ENCODE data around the gene SRRM5. TPM values are rescaled to one million over a fixed set of nuclear protein-coding genes. Genes with fewer than 3 reads are reported as not detected.
"Not testable (repeated sequence)": the region's sequence is repeated elsewhere in the genome, so short reads cannot be mapped to it uniquely, and the experiment has no call there.

Gene SRRM5
- total RNA-seq, 2 experiments from 2014 or later = 0.37 to 0.74 TPM

DNA sequence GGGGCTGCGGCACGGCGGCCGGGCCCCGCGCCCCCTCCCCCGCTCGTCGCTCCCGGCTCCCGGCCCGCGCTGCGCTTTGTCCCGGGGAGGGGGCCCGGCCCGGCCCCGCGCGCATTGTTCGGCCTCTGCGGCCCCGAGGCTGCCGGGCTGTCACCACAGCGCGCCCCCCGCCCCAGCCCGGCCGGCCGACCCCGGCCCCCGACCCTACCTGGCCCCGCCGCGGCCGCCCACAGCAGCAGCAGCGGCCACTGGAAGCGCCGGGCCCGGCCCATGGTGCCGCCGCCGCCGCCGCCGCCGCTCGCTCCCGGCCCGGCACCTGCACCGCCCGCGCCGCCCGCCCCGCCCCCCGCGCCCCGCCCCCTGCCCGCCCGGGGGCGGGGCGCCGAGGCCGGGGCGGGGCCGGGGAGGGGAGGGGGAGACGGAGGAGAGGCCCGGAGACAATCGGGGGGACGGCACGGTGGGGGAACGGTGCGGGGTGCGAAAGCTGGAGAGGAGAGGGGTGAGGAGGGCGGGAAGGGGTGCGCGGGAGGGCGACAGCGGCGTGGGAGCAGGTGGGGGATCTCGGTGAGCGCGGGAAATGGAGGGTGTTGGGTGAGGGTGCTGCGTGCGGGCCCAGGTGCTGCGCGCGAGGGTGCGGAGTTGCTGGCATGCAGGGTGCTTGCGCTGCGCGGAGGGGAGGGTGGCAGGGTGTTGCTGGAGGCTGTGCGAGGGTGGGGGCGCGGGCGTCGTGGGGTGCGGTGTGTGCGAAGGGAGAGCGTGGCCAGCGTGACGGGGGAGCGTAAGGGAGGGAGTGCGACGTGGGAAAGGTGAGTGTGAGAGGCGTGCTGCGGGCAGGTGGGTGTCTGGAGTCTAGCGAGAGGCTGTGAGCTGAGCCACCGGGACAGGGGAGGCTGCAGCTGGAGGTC lies 27.9 kb downstream of the SRRM5 start, which contains the start of gene CADM4:
Gene CADM4 (minus strand): TSS at position 332 of the 905 bp plus-strand sequence. CDS start 60 bp downstream, at position 272.
- Mint-ChIP-seq H3K27ac (no peak within 1 kb of the TSS), H3K9me3 (ENCODE audit: low read depth) (no peaks in the 10 kb centered on the region), H3K4me1 (peaks cover 14% of the 10 kb centered on the region), H3K4me3 (peak within 1 kb of the TSS; percentile 65), H3K27me3 (peaks cover 26% of the 10 kb centered on the region), H3K36me3 (ENCODE audit: low read depth) (no peaks in the 10 kb centered on the region)
- CTCF ChIA-PET = no interaction called here
- DNase-seq = peak; percentile 65
- POLR2A ChIA-PET = no interaction called here
- peak; percentile 81 for ATAC-seq
- intact Hi-C loops (cut with DNase I, micrococcal nuclease) = loop anchor here (1.0 to 5.0 kb wide), 5 partner anchors 15 to 192 kb away; no protein-coding TSS in a partner anchor

DNA sequence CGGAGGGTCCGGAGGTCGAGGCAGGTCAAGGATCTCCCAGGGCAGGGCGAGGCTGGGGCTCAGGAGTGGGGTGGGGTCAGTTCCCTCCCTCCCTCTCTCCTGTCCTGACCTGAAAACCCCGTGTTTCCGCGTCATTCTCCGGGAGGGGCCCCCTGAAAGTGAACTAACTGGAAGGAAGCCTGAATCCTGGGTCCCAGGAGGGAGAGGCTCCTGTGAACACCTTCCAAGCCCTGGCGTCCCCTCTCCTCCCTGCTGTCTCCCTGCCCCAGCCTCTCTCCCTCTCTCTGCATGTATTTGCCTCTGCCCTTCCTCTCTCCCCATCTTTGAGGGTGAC lies 28.5 kb downstream of the SRRM5 start:
- intact Hi-C loops (cut with DNase I, micrococcal nuclease) = loop anchor here in 1 of 2 experiments (5.0 kb wide), 1 partner anchor 193 kb away; no protein-coding TSS in a partner anchor
- H3K36me3 Mint-ChIP-seq (ENCODE audit: low read depth) = no peaks in the 10 kb centered on the region
- peaks cover 26% of the 10 kb centered on the region for H3K27me3 Mint-ChIP-seq
- peak overlapping the region; percentile 65 for H3K4me3 Mint-ChIP-seq
- H3K27ac Mint-ChIP-seq = no peak overlapping the region
- ATAC-seq (no peak), DNase-seq (no peak)
- H3K9me3 Mint-ChIP-seq (ENCODE audit: low read depth) = no peaks in the 10 kb centered on the region
- POLR2A ChIA-PET = no interaction called here
- peaks cover 14% of the 10 kb centered on the region for H3K4me1 Mint-ChIP-seq
- CTCF ChIA-PET = no interaction called here

DNA sequence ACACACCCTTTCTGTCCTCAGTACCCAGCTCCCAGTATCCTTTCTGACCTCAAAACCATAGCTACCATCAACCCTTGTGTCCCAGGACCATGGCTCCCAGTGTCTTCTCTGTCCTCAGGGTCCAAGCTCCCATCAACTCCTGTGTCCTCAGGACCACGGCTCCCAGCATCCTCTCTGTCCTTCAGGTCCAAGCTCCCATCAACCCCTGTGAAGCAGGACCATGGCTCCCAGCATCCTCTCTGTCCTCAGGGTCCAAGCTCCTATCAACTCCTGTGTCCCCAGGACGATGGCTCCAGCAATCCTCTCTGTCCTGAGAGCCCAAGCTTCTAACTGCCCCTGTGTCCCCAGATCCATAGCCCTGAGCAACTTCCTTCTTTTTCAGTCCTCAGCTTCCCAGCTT lies 29.4 kb downstream of the SRRM5 start:
- H3K4me3 Mint-ChIP-seq = no peak overlapping the region
- ChIA-PET CTCF (interaction anchor here (0.6 to 2.0 kb wide), 5 partner anchors 24 to 1134 kb away, joined by 3 to 7 read pairs (median 4); partner anchors contain the start of gene IRGQ), POLR2A (interaction anchor here (0.6 kb wide), 1 partner anchor 76 kb away, joined by 6 read pairs; no protein-coding TSS in a partner anchor)
- H3K36me3 Mint-ChIP-seq (ENCODE audit: low read depth) = peaks cover 2% of the 10 kb centered on the region
- peaks cover 26% of the 10 kb centered on the region for H3K27me3 Mint-ChIP-seq
- no peak for DNase-seq
- intact Hi-C loops (cut with DNase I, micrococcal nuclease) = loop anchor here in 1 of 2 experiments (5.0 kb wide), 1 partner anchor 194 kb away; no protein-coding TSS in a partner anchor
- H3K4me1 Mint-ChIP-seq = peaks cover 14% of the 10 kb centered on the region
- no peaks in the 10 kb centered on the region for H3K9me3 Mint-ChIP-seq (ENCODE audit: low read depth)
- H3K27ac Mint-ChIP-seq = no peak overlapping the region
- no peak for ATAC-seq

DNA sequence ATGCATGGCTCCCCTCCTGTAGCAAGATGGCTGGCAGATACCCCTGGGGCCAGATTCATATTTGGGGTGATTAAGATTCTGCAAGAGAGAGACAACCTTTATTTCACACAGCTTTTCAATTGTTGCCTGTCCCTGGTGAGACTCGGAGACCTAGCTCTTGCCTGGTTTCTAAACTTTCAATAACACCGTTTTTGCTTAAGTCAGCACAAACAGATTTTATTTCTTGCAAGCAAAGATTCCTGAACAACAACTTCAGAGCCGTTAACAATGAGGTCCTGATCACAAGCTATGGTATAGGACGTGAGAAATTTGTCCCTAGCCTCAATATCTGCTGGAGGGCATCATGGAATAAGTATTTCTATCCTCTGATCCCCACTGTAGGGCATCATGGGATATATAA lies 30.6 kb downstream of the SRRM5 start:
- Mint-ChIP-seq H3K4me3 (no peak overlapping the region), H3K36me3 (ENCODE audit: low read depth) (peaks cover 9% of the 10 kb centered on the region), H3K27ac (no peak overlapping the region), H3K4me1 (peaks cover 14% of the 10 kb centered on the region), H3K9me3 (ENCODE audit: low read depth) (no peaks in the 10 kb centered on the region), H3K27me3 (peaks cover 22% of the 10 kb centered on the region)
- intact Hi-C loops (cut with DNase I, micrococcal nuclease) = loop anchor here in 1 of 2 experiments (5.0 kb wide), 1 partner anchor 195 kb away; no protein-coding TSS in a partner anchor
- CTCF ChIA-PET = interaction anchor here (0.8 to 2.0 kb wide), 2 partner anchors 23 to 70 kb away, joined by 4 to 6 read pairs; no protein-coding TSS in a partner anchor
- ATAC-seq = no peak
- DNase-seq = no peak
- POLR2A ChIA-PET = interaction anchor here (0.5 kb wide), 1 partner anchor 166 kb away, joined by 3 read pairs; no protein-coding TSS in a partner anchor

DNA sequence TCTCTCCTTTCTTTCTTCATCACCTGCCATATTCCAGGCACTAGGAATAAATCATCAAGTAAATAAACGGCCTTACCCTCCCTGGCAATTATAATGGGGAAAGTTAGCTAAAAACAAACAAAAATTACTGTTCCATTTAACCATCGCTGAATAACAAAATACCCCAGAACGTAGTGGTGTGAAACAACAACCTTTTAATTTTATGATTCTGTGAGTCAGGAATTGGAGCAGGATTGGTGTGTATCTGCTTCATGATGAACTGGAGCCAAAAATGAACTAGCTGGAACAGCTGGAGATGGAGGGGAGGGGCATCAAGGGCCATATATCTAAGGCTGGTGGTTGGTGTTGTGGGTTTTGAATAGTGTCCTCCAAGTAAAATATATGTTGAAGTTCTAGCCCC lies 31.4 kb downstream of the SRRM5 start:
- Mint-ChIP-seq H3K27ac (no peak overlapping the region), H3K9me3 (ENCODE audit: low read depth) (no peaks in the 10 kb centered on the region), H3K4me1 (peaks cover 14% of the 10 kb centered on the region), H3K27me3 (peaks cover 19% of the 10 kb centered on the region), H3K4me3 (no peak overlapping the region), H3K36me3 (ENCODE audit: low read depth) (peaks cover 12% of the 10 kb centered on the region)
- ATAC-seq (no peak), DNase-seq (no peak)
- POLR2A ChIA-PET = no interaction called here
- CTCF ChIA-PET = interaction anchor here (0.6 to 1.1 kb wide), 3 partner anchors 25 to 152 kb away, joined by 3 read pairs; no protein-coding TSS in a partner anchor
- intact Hi-C loops (cut with DNase I, micrococcal nuclease) = loop anchor here in 1 of 2 experiments (5.0 kb wide), 1 partner anchor 196 kb away; no protein-coding TSS in a partner anchor

DNA sequence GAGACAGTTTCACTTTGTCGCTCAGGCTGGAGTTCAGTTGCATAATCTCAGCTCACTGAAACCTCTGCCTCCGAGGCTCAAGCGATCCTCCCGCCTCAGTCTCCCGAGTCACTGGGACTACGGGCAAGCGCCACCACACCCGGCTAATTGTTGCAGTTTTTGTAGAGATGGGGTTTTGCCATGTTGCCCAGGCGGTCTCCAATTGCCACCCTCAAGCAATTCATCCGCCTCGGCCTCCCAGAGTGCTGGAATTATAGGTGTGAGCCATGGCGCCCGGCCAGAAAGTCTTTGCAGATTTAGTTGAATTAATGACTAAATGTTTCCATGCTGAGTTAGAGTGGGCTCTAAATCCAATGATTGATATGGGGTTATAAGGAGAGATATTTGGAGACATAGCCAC lies 32.3 kb downstream of the SRRM5 start:
- intact Hi-C loops (cut with DNase I, micrococcal nuclease) = loop anchor here in 1 of 2 experiments (5.0 kb wide), 1 partner anchor 197 kb away; no protein-coding TSS in a partner anchor
- ChIA-PET POLR2A (no interaction called here), CTCF (interaction anchor here (0.7 to 1.1 kb wide), 2 partner anchors 24 to 139 kb away, joined by 3 read pairs; no protein-coding TSS in a partner anchor)
- H3K4me3 Mint-ChIP-seq = no peak overlapping the region
- no peaks in the 10 kb centered on the region for H3K9me3 Mint-ChIP-seq (ENCODE audit: low read depth)
- no peak overlapping the region for H3K27ac Mint-ChIP-seq
- peaks cover 9% of the 10 kb centered on the region for H3K4me1 Mint-ChIP-seq
- DNase-seq = no peak
- H3K27me3 Mint-ChIP-seq = peaks cover 12% of the 10 kb centered on the region
- peaks cover 12% of the 10 kb centered on the region for H3K36me3 Mint-ChIP-seq (ENCODE audit: low read depth)
- ATAC-seq = no peak

DNA sequence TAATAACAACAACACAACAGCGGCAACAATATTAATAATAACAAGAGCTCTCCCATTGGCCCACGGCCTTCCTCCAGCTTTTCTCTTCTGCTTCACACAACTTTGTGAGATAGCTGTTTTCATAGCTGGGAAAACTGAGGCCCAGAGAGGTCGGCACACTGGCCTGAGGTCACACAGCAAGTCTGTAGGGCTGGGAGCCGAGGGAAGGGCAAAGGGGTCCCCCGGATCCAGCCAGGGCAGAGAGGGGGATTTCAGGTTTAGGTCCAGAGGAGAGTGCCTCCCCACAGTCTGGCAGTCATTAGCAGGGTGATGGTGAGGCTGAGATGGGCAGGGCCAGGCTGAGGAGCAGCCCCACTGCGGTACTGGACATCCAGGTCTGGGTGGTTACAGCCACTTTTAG lies 36.7 kb downstream of the SRRM5 start:
- Mint-ChIP-seq H3K27me3 (no peaks in the 10 kb centered on the region), H3K27ac (no peak overlapping the region), H3K36me3 (ENCODE audit: low read depth) (peaks cover 16% of the 10 kb centered on the region), H3K9me3 (ENCODE audit: low read depth) (no peaks in the 10 kb centered on the region), H3K4me3 (no peak overlapping the region), H3K4me1 (no peaks in the 10 kb centered on the region)
- intact Hi-C loops (cut with DNase I, micrococcal nuclease) = no loop called here
- ATAC-seq (no peak), DNase-seq (no peak)
- POLR2A ChIA-PET = no interaction called here
- CTCF ChIA-PET = interaction anchor here (1.3 kb wide), 1 partner anchor 192 kb away, joined by 4 read pairs; no protein-coding TSS in a partner anchor

DNA sequence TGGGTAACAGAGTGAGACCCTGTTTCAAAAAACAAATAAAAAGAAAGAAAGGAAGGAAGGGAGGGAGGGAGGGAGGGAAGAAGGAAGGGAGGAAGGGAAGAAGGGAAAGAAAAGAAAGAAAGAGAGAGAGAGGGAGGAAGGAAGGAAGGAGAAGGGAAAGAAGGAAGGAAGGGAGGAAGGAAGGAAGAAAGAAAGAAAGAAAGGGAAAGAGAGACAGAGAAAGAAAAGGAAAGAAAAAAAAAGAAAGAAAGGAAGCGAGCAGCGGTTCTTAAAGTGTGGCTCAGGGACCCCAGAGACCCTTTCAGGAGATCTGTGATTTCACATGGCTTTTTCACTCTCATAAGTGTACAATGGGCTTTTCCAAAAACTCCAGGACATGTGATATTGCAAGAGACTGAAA lies 37.6 kb downstream of the SRRM5 start:
- intact Hi-C loops (cut with DNase I, micrococcal nuclease) = no loop called here
- Mint-ChIP-seq H3K27me3 (no peaks in the 10 kb centered on the region), H3K9me3 (ENCODE audit: low read depth) (no peaks in the 10 kb centered on the region), H3K4me3 (no peak overlapping the region), H3K36me3 (ENCODE audit: low read depth) (peaks cover 18% of the 10 kb centered on the region), H3K27ac (no peak overlapping the region), H3K4me1 (no peaks in the 10 kb centered on the region)
- POLR2A ChIA-PET = no interaction called here
- DNase-seq (no peak), ATAC-seq (no peak)
- CTCF ChIA-PET = interaction anchor here (1.3 kb wide), 1 partner anchor 193 kb away, joined by 4 read pairs; no protein-coding TSS in a partner anchor

DNA sequence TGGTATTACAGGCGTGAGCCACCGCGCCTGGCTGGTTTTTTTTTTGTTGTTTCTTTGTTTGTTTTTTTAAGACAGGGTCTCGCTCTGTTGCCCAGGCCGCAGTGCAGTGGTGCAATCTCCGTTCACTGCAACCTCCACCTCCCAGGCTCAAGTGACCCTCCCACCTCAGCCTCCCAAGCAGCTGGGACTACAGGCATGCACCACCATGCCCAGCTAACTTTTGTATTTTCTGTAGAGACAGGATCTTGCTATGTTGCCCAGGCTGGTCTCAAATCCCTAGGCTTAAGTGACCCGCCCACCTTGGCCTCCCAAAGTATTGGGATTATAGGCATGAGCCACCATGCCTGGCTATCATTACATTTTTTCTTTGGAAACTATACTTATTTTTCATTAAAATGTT lies 38.4 kb downstream of the SRRM5 start:
- DNase-seq; H3K9me3 Mint-ChIP-seq (ENCODE audit: low read depth); H3K27ac Mint-ChIP-seq; H3K4me1 Mint-ChIP-seq; intact Hi-C loops (cut with DNase I, micrococcal nuclease); H3K27me3 Mint-ChIP-seq; H3K4me3 Mint-ChIP-seq; ATAC-seq; POLR2A ChIA-PET: not testable (repeated sequence)
- CTCF ChIA-PET = interaction anchor here (1.2 kb wide), 1 partner anchor 95 kb away, joined by 4 read pairs; no protein-coding TSS in a partner anchor
- peaks cover 22% of the 10 kb centered on the region for H3K36me3 Mint-ChIP-seq (ENCODE audit: low read depth)

DNA sequence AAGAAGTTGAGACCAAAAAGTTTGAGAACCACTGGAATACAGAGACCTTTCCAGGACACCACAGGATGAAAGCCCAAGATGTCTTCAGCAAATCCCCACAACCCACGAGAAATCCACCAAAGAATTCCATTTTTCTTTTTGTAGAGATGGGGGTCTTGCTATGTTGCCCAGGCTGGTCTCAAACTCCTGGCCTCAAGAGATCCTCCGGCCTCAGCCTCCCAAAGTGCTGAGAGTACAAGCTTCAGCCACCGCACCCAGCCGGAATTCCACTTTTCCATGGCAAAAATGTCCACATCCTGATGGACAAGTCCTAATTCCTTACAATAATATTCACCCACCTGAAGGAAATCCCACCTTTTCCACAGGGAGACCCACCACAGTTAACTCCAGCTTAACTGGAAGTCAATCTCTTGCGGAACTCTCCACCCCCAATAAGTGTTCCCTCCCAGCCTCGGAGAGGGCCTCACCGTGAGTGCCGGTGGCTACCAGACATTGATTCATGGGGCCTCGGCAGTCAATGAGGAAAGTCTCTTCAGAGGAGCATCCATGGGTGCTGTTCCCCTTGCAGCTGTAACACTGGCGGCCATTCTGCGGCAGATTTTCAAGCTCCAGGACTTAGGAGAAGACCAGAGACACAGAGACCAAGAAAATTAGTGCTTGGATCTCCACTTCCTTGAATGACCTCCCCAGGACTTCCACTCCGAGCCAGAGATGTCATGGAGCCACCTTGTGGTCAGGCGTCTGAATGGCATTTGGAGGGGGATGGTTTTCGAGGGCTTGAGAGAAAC lies 40.1 kb downstream of the SRRM5 start:
- no peaks in the 10 kb centered on the region for H3K27me3 Mint-ChIP-seq
- H3K4me1 Mint-ChIP-seq = no peaks in the 10 kb centered on the region
- ATAC-seq = no peak
- H3K27ac Mint-ChIP-seq = no peak overlapping the region
- POLR2A ChIA-PET = interaction anchor here (0.6 kb wide), 1 partner anchor 33 kb away, joined by 7 read pairs; no protein-coding TSS in a partner anchor
- H3K9me3 Mint-ChIP-seq (ENCODE audit: low read depth) = no peaks in the 10 kb centered on the region
- H3K4me3 Mint-ChIP-seq = no peak overlapping the region
- CTCF ChIA-PET = interaction anchor here (0.6 to 1.8 kb wide), 4 partner anchors 13 to 341 kb away, joined by 3 to 7 read pairs (median 3); no protein-coding TSS in a partner anchor
- peaks cover 26% of the 10 kb centered on the region for H3K36me3 Mint-ChIP-seq (ENCODE audit: low read depth)
- intact Hi-C loops (cut with DNase I, micrococcal nuclease) = loop anchor here in 1 of 2 experiments (1.0 kb wide), 1 partner anchor 97 kb away; no protein-coding TSS in a partner anchor
- peak; percentile 66 for DNase-seq

DNA sequence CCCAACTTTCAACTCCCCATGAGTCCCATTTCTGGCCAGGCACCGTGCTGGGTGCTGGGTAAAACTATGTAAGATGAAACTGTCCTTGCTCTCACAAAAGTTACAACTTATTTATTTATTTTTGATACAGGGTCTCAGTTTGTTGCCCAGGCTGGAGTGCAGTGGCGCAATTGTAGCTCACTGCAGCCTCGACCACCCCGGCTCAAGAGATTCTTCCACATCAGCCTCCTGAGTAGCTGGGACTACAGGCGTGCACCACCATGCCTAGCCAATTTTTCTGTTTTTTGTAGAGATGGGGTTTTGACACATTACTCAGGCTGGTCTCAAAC lies 40.6 kb downstream of the SRRM5 start:
- Mint-ChIP-seq H3K27ac (no peak overlapping the region), H3K4me3 (no peak overlapping the region), H3K9me3 (ENCODE audit: low read depth) (no peaks in the 10 kb centered on the region), H3K27me3 (no peaks in the 10 kb centered on the region), H3K36me3 (ENCODE audit: low read depth) (peaks cover 25% of the 10 kb centered on the region), H3K4me1 (no peaks in the 10 kb centered on the region)
- DNase-seq = no peak
- intact Hi-C loops (cut with DNase I, micrococcal nuclease) = loop anchor here in 1 of 2 experiments (1.0 kb wide), 1 partner anchor 97 kb away; no protein-coding TSS in a partner anchor
- ChIA-PET CTCF (interaction anchor here (0.6 to 1.8 kb wide), 4 partner anchors 13 to 86 kb away, joined by 3 to 7 read pairs (median 4); no protein-coding TSS in a partner anchor), POLR2A (no interaction called here)
- ATAC-seq = no peak
